Hepatocyte (in vitro differentiated cells): ENCODE results near the gene EGFL8.
"Not testable (repeated sequence)": the region's sequence is repeated elsewhere in the genome, so short reads cannot be mapped to it uniquely, and the experiment has no call there.

Experiments
- EZH2phosphoT487 ChIP-seq: fragments of 200-600 bp; sonication (generic); IDR thresholded peaks from one replicate; pipeline ENCODE4 v1.6.1; 2018; ENCODE audit warnings: antibody characterized with exemption, mild to moderate bottlenecking, low read depth, moderate library complexity; ENCODE audit not compliant: unreplicated experiment, severe bottlenecking
- TF ChIP-seq, protein P1 (sequence below): fragments of 200-600 bp; sonication (generic); IDR thresholded peaks from 2 replicates; pipeline ENCODE4 v1.5.1; 2016; ENCODE audit warnings: antibody characterized with exemption, mild to moderate bottlenecking; ENCODE audit not compliant: poor library complexity

DNA sequence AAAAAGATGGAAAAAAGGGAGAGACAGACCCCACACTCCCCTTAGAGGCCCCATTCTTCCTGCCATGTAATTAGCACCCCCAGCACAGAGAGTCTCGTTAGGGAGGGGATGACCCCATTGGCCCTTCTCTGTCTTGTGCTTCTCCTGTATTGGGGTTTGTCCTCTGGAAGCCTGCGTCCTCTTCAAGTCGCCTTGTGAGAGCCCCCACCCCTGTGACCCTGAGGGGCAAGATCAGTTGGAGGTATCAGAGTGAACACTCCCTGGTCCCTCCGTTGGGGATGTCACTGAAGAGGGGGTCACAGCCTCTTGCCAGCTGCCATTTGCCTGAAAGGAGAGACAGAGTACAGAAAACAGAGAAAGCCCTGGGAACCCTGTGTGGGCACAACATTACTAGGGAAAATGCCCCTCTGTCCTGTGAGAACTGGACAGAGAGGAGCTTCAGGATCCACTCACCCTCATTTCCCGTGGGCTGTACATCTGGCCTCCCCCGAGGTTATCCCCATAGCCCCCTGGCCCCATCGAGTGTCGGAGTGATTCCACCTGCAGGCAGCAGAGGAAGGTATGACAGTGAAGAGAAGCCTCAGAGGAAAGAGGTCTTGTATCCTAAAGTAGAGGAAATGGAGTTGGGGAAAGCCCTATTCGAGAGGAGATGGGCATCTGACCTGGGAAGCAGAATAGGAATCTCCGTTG is 21.9 kb downstream of the EGFL8 start:
- not testable (repeated sequence) for TF ChIP-seq EZH2phosphoT487
- TF ChIP-seq, protein P1, sequence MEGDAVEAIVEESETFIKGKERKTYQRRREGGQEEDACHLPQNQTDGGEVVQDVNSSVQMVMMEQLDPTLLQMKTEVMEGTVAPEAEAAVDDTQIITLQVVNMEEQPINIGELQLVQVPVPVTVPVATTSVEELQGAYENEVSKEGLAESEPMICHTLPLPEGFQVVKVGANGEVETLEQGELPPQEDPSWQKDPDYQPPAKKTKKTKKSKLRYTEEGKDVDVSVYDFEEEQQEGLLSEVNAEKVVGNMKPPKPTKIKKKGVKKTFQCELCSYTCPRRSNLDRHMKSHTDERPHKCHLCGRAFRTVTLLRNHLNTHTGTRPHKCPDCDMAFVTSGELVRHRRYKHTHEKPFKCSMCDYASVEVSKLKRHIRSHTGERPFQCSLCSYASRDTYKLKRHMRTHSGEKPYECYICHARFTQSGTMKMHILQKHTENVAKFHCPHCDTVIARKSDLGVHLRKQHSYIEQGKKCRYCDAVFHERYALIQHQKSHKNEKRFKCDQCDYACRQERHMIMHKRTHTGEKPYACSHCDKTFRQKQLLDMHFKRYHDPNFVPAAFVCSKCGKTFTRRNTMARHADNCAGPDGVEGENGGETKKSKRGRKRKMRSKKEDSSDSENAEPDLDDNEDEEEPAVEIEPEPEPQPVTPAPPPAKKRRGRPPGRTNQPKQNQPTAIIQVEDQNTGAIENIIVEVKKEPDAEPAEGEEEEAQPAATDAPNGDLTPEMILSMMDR = not testable (repeated sequence)
